NCI-H2107 treated with DMSO at 0.1 percent for 48 hours (cell line): ENCODE data around the gene ACD.

Source experiments
- DNase-seq: peaks from one replicate; lab custom pipeline; 2025; ENCODE audit not compliant: unreplicated experiment; lab: John Stamatoyannopoulos, UW

ACD gene

DNA sequence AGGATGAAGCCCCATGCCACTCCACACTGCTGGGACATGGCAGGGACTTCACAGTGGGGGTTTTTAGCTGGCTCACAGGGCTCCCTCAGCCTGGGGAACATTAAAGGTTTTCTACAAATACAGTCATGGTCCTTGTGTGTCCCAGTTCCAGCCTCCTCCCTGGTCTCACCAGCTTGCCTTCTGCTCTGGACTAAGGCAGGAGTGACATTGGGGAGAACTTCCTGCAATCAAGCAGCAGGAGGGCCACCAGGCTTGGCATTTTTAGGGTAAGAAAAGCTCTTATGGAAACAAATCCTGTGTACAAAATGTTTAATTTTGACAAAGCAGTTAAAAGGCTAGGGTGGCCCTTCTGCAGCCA, 2.6 kb upstream of the ACD start:
- no peak for DNase-seq

DNA sequence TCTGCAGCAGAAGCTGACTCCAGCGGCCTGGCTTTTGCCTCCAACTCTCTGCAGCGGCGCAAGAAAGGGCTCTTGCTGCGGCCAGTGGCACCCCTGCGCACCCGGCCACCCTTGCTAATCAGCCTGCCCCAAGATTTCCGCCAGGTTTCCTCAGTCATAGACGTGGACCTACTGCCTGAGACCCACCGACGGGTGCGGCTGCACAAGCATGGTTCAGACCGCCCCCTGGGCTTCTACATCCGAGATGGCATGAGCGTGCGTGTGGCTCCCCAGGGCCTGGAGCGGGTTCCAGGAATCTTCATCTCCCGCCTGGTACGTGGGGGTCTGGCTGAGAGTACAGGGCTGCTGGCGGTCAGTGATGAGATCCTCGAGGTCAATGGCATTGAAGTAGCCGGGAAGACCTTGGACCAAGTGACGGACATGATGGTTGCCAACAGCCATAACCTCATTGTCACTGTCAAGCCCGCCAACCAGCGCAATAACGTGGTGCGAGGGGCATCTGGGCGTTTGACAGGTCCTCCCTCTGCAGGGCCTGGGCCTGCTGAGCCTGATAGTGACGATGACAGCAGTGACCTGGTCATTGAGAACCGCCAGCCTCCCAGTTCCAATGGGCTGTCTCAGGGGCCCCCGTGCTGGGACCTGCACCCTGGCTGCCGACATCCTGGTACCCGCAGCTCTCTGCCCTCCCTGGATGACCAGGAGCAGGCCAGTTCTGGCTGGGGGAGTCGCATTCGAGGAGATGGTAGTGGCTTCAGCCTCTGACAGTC, 2.0 kb upstream of the ACD start:
- DNase-seq: no peak

DNA sequence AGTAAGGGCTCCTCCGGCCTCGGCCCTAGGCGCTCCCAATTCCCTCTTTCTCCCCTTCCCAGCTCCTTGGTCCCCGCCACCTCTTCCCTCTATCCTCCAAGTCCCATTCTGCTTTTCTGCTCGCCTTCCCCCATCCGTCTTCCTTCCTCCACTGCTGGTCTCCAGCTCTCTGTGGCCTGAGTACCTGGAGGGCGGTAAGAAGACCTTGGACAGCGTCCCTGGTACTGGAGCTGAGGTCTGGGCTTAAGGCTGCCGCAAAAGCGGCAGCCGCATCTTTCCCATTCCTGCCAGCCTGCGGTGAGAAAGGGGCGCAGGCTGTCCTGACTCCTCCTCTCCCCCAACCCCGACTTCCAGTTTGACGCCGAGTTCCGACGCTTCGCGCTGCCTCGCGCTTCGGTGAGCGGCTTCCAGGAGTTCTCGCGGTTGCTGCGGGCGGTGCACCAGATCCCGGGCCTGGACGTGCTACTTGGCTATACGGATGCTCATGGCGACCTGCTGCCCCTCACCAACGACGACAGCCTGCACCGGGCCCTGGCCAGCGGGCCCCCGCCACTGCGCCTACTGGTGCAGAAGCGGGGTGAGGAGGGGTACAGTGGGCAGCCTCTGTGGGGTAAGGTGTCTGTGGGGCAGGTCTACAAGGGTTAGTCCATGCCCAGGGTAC, 1.2 kb upstream of the ACD start:
- peak; percentile 58 for DNase-seq

DNA sequence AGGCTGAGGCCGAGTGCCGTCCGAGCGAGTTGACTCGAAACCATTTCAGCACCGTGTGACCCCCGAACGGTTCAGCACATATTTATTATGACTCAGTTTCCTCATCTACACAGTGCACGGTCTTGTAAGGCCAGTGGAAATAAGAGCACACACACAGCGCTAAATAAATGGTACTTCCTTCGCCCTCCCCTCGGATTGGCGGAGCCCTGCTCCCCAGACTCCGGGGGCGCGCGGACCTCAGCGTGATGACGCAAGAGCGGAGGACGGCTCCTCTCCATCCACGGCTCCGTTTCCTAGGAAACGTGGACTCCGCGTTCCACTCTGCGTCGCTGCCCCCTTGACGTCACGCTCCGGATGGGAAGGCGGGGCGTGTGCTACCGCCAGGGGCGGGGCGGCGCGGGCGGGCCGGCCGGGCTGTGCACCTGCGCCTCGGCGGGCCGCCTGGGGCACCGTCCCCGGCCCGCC, 536 bp upstream of the ACD start, which contains the start of gene PARD6A:
Gene PARD6A, plus strand, starts transcription at position 397 of the 465 bp plus-strand sequence. CDS start 79 bp downstream, outside the sequence.
- DNase-seq: peak; percentile 90

DNA sequence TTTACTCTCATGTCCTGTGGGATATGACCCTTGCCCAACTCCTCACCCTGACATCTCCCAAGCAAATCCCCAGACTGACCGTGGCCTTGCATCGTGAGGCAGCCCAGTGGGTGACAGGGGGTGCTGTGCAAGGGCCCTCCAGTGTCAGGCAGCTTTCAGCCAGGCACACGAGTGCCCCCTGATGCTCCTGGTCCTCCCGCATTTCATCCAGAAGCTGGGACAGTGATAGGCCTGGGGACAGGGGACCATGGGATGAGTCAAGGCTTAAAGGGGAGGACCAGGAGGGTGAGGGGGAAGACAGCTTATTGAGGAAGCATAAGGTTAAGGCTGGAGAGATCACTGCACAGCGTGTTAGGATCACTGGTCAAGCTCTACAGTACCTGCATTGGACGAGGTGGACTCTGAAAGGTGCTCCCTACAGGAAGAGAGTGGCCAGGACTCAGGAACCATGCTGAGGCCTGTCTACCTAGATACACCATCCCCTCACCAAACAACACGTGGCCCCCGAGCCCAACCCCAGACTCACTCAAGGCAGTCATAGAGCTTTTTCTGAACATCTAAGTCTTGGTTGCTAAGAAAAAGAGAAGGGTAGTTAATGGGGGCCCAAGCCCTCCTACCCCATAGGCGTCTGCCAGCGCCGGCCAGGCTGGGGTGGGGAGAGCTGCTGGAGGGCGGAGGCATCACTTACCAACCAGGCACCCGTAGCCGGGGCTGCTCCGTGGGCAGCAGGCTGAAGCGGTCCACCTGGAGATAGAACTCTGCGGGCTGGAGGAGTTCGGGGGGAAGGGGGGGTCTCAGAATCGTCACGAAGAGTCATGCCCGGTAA, 998 bp downstream of the ACD start:
- no peak for DNase-seq

DNA sequence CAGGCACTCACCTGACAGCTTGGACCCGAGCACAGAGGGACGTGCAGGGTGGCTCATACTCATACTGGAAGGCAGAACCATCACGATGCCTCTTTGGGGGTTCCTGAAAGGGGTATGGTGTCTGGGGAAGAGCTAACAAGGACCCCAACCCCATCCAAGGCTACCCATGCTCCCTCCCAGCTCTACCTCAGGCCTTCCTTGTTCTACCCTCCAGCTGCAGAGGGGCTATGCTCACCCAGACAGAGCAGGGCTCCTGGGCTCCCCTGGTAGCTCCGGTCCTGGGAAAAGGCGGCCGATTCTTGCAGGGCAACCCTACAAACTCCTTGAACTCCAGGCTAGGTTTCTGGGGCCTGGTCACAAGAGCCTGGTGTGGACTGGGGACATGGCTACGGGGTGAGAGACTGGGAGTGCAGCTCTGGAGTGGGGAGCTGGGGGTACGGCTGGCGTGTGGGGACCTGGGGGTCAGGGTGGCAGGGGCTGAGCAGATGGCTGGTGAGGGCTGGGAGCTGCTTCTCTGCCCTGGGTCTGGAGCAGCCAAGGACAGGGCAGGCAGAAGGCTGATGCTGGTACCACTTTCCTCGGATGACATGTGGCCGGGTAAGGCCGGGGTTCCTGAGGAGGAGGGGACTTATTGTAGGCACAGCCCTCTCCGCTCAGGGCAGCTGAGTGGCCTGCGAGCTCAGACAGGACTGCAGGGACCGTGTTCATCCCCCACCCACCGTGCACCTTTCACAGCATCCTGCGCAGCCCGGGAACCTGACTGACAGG, 2.1 kb downstream of the ACD start:
- no peak for DNase-seq

DNA sequence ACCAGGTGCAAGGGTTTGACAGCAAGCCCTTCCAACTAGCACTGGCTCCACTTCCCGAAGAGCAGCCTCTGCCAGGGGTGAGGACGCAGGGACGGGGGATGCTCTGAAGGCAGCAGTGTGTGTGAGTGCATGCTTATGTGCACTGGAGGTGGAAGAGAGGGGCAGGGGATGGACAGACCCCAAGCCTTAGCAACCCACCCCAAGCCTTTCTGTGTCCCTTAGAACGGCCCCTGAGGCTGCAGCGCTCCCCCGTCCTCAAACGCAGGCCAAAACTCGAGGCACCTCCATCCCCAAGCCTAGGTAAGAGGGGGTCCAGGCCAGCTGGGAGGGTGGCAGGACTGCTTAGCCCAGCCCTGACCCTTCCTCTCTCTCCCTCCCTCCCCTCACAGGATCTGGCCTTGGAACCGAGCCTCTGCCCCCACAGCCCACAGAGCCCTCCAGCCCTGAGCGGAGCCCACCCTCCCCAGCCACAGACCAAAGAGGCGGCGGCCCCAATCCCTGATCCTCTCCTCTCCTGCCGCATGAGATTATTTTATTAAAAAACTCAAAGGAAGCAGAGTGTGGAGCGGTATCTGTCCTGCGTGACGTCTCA, 2.9 kb downstream of the ACD start:
- DNase-seq: no peak

DNA sequence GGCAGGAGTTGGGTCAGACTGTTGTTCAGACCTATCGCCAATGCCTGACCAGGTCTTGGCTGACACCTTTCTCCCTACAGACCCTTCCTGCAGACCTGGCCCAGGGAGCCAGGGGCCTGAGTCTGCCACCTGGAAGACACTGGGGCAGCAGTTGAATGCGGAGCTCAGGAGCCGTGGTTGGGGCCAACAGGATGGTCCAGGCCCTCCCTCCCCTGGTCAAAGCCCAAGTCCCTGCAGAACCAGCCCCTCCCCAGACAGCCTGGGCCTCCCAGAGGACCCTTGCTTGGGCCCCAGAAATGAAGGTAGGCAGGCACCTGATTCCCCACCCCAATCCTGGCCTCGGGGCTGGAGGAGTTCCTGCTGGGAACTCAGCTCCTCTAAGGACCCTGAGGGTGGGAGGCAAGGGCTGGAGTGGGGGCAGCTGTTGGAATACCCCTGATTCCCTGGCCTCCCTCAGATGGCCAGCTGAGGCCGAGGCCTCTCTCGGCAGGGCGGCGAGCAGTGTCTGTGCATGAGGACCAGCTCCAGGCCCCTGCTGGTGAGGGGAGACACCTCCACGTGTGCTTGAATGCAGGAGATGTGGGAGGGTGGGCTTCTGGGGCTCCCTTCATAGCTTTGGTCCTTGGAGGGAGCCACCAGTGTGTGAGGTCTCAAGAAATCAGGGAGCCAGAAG, 3.6 kb downstream of the ACD start:
- DNase-seq: no peak

DNA sequence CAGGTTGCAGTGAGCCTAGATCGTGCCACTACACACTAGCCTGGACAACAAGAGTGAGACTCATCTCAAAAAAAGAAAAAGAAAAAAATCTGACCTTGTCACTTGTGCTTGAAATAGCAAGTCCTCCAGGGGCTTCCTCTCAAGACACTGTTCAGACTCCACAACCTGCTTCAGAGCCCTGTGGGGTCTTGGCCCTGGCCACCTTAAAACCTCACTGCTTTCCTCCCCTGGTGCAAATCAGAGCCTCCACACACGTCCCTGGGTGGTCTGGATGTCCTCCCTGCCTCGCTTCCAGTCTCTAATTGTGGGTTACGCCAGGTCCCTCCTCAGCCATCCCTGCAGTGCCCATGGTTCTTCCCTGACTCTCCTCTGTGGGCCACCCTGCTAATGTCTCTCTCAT, 4.7 kb downstream of the ACD start:
- DNase-seq: no peak

DNA sequence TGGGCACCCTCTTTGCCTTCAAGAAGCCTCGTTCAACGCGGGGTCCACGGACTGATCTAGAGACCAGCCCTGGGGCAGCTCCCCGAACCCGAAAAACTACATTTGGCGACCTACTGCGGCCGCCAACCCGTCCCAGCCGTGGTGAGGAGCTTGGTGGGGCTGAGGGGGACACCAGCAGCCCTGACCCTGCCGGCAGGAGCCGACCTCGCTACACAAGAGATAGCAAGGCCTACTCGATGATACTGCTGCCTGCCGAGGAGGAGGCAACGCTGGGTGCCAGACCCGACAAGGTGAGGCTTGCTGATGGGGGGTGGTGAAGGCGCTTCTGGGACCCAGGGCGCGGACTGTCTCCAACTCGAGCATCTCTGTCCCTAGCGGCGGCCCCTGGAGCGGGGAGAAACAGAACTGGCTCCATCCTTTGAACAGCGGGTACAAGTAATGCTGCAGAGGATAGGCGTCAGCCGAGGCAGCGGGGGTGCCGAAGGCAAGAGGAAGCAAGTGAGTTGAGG, 5.6 kb downstream of the ACD start:
- no peak for DNase-seq

DNA sequence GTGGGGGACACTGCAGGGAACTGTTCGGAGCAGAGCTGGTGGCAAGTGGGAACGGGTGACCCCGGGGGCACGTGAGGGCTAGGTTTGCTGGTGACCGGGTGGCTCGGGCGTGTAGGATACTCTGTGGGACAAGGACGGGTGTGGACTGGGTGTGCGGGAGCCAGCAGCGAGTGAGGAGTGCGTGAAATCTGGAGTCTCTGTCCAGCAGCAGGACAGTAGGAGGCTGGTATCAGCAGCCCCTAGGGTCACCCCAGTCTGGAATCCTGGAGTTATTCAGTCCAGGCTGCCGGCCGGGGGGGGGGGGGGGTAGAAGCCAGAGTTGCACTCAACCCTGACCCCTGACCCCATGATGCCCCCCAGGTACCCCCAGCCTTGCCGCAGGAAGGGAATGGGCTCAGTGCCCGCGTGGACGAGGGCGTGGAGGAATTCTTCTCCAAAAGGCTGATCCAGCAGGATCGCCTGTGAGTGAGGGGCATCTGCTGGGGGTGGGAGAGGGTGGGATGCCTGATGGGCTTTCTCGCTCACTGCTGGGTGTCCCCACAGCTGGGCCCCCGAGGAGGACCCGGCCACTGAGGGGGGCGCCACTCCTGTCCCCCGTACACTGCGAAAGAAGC, 6.2 kb downstream of the ACD start:
- no peak for DNase-seq

DNA sequence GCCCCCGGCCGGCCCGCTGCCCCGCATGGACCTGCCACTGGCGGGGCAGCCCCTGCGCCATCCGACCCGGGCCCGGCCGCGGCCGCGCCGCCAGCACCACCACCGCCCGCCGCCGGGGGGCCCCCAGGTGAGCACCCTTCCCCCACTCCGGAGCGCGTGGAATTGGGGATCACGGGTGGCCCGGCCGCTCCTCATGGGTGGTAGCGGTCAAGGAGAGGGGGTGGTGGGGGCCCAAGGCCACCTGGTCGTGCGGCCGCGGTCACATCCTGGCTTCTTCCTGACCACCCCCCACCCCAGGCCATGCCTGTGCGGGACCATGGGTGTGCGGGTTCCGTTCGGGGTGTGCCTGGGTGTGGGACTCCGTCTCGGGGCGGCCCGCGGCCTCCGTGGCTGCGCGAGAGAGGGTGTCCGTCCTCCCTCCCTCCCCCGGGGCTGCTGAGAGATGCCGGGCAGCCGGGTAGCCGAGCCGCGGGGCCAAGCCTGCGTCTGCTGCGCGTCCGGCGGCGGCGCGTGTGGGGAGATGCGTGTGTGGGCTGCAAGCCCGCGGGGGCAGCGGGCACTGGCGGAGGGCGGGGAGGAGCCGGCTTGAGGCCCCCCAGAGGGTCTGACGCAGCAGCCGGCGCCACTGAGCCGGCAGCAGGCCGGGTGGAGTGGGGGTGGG, 6.8 kb downstream of the ACD start:
- no peak for DNase-seq

DNA sequence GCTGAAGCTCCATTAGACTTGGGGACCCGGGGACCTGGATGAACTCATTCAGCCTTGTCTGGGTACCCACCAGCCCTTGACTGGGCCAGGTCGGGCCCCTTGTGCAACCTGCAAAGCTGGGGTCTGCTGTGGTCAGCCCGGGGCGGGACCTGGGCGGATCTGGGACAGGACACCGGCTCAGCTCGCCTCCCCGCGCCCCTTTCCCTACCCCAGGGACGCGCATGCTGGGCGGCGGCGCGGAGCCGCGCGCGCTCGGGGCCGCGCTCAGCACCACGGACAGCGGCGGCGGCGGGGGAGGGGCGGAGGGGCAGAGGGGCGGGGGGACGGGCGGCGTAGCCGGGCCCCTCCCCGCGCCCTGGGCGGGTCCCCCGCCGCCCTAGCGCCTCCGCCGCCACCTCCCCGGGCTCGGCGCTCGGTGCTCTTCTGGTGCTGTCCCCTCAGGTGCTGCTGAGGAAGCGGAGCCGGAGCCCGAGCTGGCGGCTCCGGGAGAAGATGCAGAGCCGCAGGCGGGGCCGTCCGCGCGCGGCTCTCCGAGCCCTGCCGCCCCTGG, 7.4 kb downstream of the ACD start:
- no peak for DNase-seq

DNA sequence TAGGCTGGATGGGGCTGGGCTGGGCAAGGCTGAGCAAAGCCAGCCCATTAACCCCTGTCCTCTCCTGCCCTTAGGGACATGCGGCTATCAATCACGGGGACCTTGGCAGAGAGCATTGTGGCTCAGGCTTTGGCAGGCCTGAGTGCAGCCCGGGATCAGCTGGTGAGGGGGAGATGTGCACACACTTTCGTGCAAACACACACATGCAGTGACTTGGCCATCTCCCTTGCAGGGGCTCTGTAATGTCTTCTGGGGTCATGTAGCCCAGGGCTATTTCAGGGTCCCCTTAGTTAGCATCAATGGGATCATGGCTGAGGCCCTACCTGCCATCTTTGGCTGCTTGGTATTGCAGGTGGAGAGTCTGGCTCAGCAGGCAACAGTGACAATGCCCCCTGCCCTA, 8.2 kb downstream of the ACD start:
- DNase-seq: no peak

DNA sequence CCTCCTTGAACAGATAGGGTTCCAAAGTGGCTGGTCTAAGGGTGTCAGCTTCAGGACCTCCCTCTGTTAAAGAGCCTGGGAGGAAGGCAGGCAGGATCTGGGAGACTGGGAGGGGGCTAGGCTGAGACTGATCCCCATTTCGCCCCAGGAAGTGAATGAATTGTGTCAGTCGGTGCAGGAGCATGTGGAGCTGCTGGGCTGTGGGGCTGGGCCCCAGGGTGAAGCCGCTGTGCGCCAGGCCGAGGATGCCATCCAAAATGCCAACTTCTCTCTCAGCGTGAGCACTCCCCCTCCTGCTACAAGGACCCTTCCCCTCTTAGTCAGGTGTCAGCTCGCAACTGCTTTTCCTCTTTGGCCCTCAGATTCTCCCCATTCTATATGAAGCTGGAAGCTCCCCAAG, 9.0 kb downstream of the ACD start:
- no peak for DNase-seq

DNA sequence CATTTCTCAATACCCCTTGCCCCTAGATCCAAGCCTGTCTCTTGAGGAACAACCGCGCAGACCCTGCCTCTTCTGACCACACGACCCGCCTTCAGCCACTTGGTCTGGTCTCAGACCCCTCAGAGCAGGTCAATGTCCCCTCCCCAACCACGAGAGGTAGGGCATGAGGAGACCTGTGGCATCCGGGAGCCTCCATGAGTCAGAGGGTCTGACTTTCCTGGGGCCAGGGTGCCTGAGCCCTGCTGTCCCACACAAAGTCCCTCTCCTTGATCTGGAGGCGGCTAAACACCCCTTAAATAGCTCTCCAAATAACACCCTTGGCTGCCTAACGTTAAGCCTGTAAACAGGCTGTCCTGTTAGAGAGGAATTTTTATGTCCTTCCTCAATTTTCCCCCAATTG, 10.0 kb downstream of the ACD start:
- no peak for DNase-seq

DNA sequence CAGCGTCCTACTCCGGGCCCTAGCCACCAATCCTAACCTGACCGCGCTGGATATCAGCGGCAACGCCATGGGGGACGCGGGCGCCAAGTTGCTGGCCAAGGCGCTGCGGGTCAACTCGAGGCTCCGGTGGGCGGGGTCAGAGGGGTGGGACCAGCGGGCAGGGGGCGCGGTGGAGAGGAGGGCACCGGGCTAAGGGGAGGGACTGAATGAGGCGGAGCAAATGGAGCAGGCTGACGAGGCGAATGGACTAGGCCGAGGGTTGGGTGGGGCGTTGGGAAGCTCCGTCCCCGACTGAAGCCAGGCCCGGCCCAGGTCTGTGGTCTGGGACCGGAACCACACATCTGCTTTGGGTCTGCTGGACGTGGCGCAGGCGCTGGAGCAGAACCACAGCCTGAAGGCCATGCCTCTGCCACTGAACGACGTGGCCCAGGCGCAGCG, 10.5 kb downstream of the ACD start:
- no peak for DNase-seq

DNA sequence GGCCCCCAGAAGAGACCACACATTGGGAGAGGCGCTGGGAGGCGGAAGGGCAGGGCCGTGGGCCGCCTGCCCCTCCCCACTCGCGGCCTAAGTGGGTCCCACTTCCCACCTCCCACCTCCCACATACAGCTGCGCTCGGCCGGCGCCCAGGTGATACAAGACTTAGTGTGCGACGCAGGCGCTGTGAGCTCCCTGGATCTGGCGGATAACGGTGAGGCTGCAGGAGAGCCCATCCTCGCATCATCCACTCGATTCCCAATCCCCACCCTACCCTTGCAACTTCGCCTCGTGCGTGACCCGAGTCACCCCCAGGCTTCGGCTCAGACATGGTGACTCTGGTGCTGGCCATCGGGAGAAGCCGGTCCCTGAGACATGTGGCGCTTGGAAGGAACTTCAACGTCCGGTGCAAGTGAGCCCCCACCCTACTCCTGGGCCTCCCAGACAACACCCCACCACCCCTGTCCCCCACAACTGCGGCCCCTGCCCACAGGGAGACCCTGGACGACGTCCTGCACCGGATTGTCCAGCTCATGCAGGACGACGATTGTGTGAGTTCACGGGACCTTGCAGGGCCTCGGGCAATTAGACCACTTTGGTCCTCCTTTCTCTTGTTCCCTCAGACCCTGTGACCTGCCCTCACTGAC, 11.2 kb downstream of the ACD start:
- no peak for DNase-seq
